ENCODE results near the gene ZNF697.

The ZNF697 gene

GRCh38 chr1:119639109-119639508, 9.0 kb downstream of the ZNF697 start:
- H3K27ac ChIP-seq = no peak overlapping the region
- TF ChIP-seq CTCF (conservative IDR thresholded peaks at IDR 0.05) = no peak
- TF ChIP-seq ZFX (IDR thresholded peaks at IDR 0.05) = no peak

GRCh38 chr1:119637710-119638109, 10.4 kb downstream of the ZNF697 start:
- H3K27ac ChIP-seq = no peak overlapping the region
- no peak for TF ChIP-seq CTCF (conservative IDR thresholded peaks at IDR 0.05)
- TF ChIP-seq ZFX (IDR thresholded peaks at IDR 0.05) = no peak

- H3K27ac ChIP-seq = no peak overlapping the region
- TF ChIP-seq ZFX (IDR thresholded peaks at IDR 0.05) (no peak), CTCF (conservative IDR thresholded peaks at IDR 0.05) (no peak)
Measured at GRCh38 chr1:119636491-119637089, 11.5 kb downstream of the ZNF697 start.

GRCh38 chr1:119635811-119636390, 12.2 kb downstream of the ZNF697 start:
- H3K27ac ChIP-seq = no peak overlapping the region
- TF ChIP-seq CTCF (conservative IDR thresholded peaks at IDR 0.05) (no peak), ZFX (IDR thresholded peaks at IDR 0.05) (no peak)

- H3K27ac ChIP-seq = no peak overlapping the region
- TF ChIP-seq CTCF (conservative IDR thresholded peaks at IDR 0.05) (no peak), ZFX (IDR thresholded peaks at IDR 0.05) (no peak)
Measured at GRCh38 chr1:119634016-119634415, 14.1 kb downstream of the ZNF697 start.

- no peak for TF ChIP-seq ZFX (IDR thresholded peaks at IDR 0.05)
- TF ChIP-seq CTCF (conservative IDR thresholded peaks at IDR 0.05) = no peak
- no peak overlapping the region for H3K27ac ChIP-seq
Measured at GRCh38 chr1:119633575-119633974, 14.5 kb downstream of the ZNF697 start.

GRCh38 chr1:119632841-119633240, 15.2 kb downstream of the ZNF697 start:
- no peak overlapping the region for H3K27ac ChIP-seq
- TF ChIP-seq CTCF (conservative IDR thresholded peaks at IDR 0.05) = no peak
- TF ChIP-seq ZFX (IDR thresholded peaks at IDR 0.05) = no peak
